ENCODE measurements around the gene SLC2A4.
"Not testable (repeated sequence)": the region's sequence is repeated elsewhere in the genome, so short reads cannot be mapped to it uniquely, and the experiment has no call there.

SLC2A4 gene

GRCh38 chr17:7327056-7327455 lies 45.5 kb downstream of the SLC2A4 start:
- DNase-seq: no peak

GRCh38 chr17:7327501-7327900 lies 46.0 kb downstream of the SLC2A4 start:
- DNase-seq: no peak

GRCh38 chr17:7328009-7328408 lies 46.5 kb downstream of the SLC2A4 start:
- no peak for DNase-seq

GRCh38 chr17:7328840-7329373 lies 47.4 kb downstream of the SLC2A4 start, which contains the start of gene NEURL4:
Gene NEURL4, minus strand, starts transcription at chr17:7329335. Its CDS starts 23 bp downstream, at chr17:7329312.
- DNase-seq: peak; percentile 49

GRCh38 chr17:7329374-7329996 lies 48.0 kb downstream of the SLC2A4 start:
- peak; percentile 98 for DNase-seq

GRCh38 chr17:7329997-7330637 lies 48.6 kb downstream of the SLC2A4 start:
- peak; percentile 92 for DNase-seq

GRCh38 chr17:7330638-7331015 lies 49.1 kb downstream of the SLC2A4 start:
- no peak for DNase-seq

- no peak for DNase-seq
Observed at GRCh38 chr17:7332111-7332510, 50.6 kb downstream of the SLC2A4 start.

GRCh38 chr17:7332600-7333069 lies 51.1 kb downstream of the SLC2A4 start:
- DNase-seq: peak; percentile 50

- DNase-seq: no peak
Observed at GRCh38 chr17:7334938-7335538, 53.5 kb downstream of the SLC2A4 start.

GRCh38 chr17:7335765-7336164 lies 54.2 kb downstream of the SLC2A4 start:
- DNase-seq: not testable (repeated sequence)

- DNase-seq: peak; percentile 95
Observed at GRCh38 chr17:7336240-7337175, 55.0 kb downstream of the SLC2A4 start, which contains the start of gene ACAP1. Gene ACAP1, plus strand, starts transcription at chr17:7336529. Its CDS starts 206 bp downstream, at chr17:7336735.

- DNase-seq: not testable (repeated sequence)
Observed at GRCh38 chr17:7337600-7337999, 56.1 kb downstream of the SLC2A4 start.
